Stomach (tissue), 9 donors: ENCODE measurements around the gene TPST2. TPM values are rescaled to one million over a fixed set of nuclear protein-coding genes. Genes with fewer than 3 reads are reported as not detected.

Experiments used
- DNase-seq, 2 donors: peaks; one replicate each; pipeline versions ENCODE4 v3.0.0 to v3.0.0-alpha.2; 2013 to 2019
- H3K27ac ChIP-seq, 5 donors: fragments of 200-600 bp in 4 of 5; sonication (generic) in 4 of 5; one replicate each; pipeline ENCODE4 v1.5.1; 2013 to 2019; ENCODE audit warnings: mild to moderate bottlenecking in 1 of 5, moderate library complexity in 1 of 5
- H3K27me3 ChIP-seq, 3 donors: fragments of 200-600 bp; sonication (generic); one replicate each; pipeline ENCODE4 v1.5.1; 2017 to 2019; ENCODE audit warnings: mixed run types in 1 of 3
- H3K36me3 ChIP-seq, 4 donors: fragments of 200-600 bp; sonication (generic); 1 replicate in 3 of 4; 2 replicates in 1 of 4; pipeline ENCODE4 v1.5.1; 2016 to 2019
- H3K4me1 ChIP-seq, 4 donors: fragments of 200-600 bp; sonication (generic); one replicate each; pipeline ENCODE4 v1.5.1; 2016 to 2019
- H3K4me3 ChIP-seq, 4 donors: fragments of 200-600 bp; sonication (generic) in 3 of 4; one replicate each; pipeline ENCODE4 v1.5.1; 2016 to 2019; ENCODE audit warnings: mild to moderate bottlenecking in 1 of 4
- H3K9me3 ChIP-seq, 4 donors: fragments of 200-600 bp; sonication (generic); one replicate each; pipeline ENCODE4 v1.5.1; 2016 to 2019
- EP300 ChIP-seq: sonication (generic); formaldehyde crosslinking; IDR thresholded peaks from one replicate; pipeline ENCODE4 v1.6.1; 2017; ENCODE audit warnings: antibody characterized with exemption
- POLR2A ChIP-seq, 4 donors: fragments of 450-650 bp; IDR thresholded peaks; one replicate each; pipeline ENCODE4 v1.6.1; 2016; ENCODE audit warnings: antibody characterized with exemption in 4 of 4, control low read depth in 2 of 4, mild to moderate bottlenecking in 1 of 4, moderate library complexity in 1 of 4
- POLR2AphosphoS5 ChIP-seq, 3 donors: sonication (generic); formaldehyde crosslinking; IDR thresholded peaks; one replicate each; pipeline ENCODE4 v1.6.1; 2016; ENCODE audit warnings: antibody characterized with exemption in 3 of 3
- WGBS, 5 donors: extraction: QIAGEN DNeasy Blood & Tissue Kit in 3 of 5; methylation state at CpG; one replicate each; pipeline versions ENCODE4 v1.1.5 to v1.1.7; 2013 to 2018; 5-methylcytosine and 5-hydroxymethylcytosine counted together
- intact Hi-C: fragments of 100-400 bp; cut with DNase I; formaldehyde crosslinking; loops from one replicate; pipeline ENCODE4 v1.15.1; 2023; ENCODE audit warnings: low total_unique reads
- polyA plus RNA-seq, 3 donors: library from polyadenylated mRNA; stranded (reverse); fragments of 200-250 nt; gene quantifications; one replicate each; pipeline ENCODE4 v1.2.3, GENCODE V29; 2013
- total RNA-seq, 5 donors: library from RNA; depleted of rRNA; stranded (reverse); fragments of >200 nt; gene quantifications; one replicate each; pipeline versions ENCODE4 v1.1.0 to v1.2.3, GENCODE V29; 2014 to 2016
- TF ChIP-seq, protein P1 (sequence below), 7 experiments: fragments of 450-650 bp in 4 of 7; fragments of 200-600 bp in 3 of 7; sonication (generic) in 3 of 7; IDR thresholded peaks; one replicate each; pipeline ENCODE4 v1.5.1; 2016 to 2019; ENCODE audit warnings: antibody characterized with exemption in 7 of 7, control low read depth in 2 of 7, mild to moderate bottlenecking in 1 of 7
- donor health status: healthy with polysubstance abuse.
- donor health status: Bipolar disorder and iron deficiency.
- donor health status: healthy.

Gene TPST2
- total and polyA plus RNA-seq, 8 donors = 5.3 to 88.3 (median 10.4) TPM

DNA sequence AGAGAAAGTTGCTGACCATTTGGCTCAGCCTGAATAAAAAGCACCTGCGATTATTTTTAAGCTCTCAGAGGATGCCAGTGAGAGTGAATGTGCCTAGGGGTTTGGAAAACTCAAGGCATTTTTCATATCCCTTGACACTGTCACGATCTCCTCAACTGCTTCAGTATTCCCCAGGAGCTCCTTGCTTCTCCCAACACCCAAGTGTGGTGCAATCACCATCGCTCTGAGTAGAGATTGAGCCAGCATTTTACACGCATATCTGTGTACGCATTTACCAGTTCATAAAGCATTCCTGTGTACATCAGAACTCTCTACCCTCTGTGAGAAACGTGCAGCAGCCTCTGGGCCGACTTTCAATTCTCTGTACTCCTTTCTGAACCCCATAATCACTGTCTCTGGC, 104.9 kb downstream of the TPST2 start:
- 36 to 51% (median 46%) methylated on average over 7 of the region's 7 CpGs for WGBS, 5 donors
- no peaks in the 10 kb centered on the region for H3K27me3 ChIP-seq
- TF ChIP-seq, protein P1, sequence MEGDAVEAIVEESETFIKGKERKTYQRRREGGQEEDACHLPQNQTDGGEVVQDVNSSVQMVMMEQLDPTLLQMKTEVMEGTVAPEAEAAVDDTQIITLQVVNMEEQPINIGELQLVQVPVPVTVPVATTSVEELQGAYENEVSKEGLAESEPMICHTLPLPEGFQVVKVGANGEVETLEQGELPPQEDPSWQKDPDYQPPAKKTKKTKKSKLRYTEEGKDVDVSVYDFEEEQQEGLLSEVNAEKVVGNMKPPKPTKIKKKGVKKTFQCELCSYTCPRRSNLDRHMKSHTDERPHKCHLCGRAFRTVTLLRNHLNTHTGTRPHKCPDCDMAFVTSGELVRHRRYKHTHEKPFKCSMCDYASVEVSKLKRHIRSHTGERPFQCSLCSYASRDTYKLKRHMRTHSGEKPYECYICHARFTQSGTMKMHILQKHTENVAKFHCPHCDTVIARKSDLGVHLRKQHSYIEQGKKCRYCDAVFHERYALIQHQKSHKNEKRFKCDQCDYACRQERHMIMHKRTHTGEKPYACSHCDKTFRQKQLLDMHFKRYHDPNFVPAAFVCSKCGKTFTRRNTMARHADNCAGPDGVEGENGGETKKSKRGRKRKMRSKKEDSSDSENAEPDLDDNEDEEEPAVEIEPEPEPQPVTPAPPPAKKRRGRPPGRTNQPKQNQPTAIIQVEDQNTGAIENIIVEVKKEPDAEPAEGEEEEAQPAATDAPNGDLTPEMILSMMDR (IDR thresholded peaks at IDR 0.05) = no peak
- TF ChIP-seq EP300 (no peak), POLR2AphosphoS5 (IDR thresholded peaks at IDR 0.05) (no peak), POLR2A (IDR thresholded peaks at IDR 0.05) (no peak)
- H3K4me3 ChIP-seq = peak overlapping the region in 2 of 4 donors; percentile 85
- no peaks in the 10 kb centered on the region for H3K9me3 ChIP-seq
- DNase-seq = no peak
- H3K27ac ChIP-seq = peak overlapping the region in 3 of 5 donors; percentile 93 to 99 (median 97)
- H3K4me1 ChIP-seq = peaks cover 40 to 59% (median 55%) of the 10 kb centered on the region in 4 donors
- H3K36me3 ChIP-seq = peaks cover 4 to 43% (median 37%) of the 10 kb centered on the region in 4 donors
- intact Hi-C loops = no loop called here

- TF ChIP-seq EP300 (no peak), POLR2A (IDR thresholded peaks at IDR 0.05) (no peak), POLR2AphosphoS5 (IDR thresholded peaks at IDR 0.05) (no peak)
- TF ChIP-seq, protein P1 (IDR thresholded peaks at IDR 0.05) = no peak
- 2 to 4% (median 3%) methylated on average over 6 of the region's 6 CpGs for WGBS, 5 donors
- H3K27ac ChIP-seq = peak overlapping the region in 4 of 5 donors; percentile 93 to 99 (median 96)
- intact Hi-C loops = no loop called here
- peak overlapping the region; percentile 85 to 97 (median 90) for H3K4me3 ChIP-seq
- H3K9me3 ChIP-seq = no peaks in the 10 kb centered on the region
- no peaks in the 10 kb centered on the region for H3K27me3 ChIP-seq
- DNase-seq = peak in 1 of 2 donors; percentile 48
- peaks cover 47 to 63% (median 61%) of the 10 kb centered on the region in 4 donors for H3K4me1 ChIP-seq
- H3K36me3 ChIP-seq = peaks cover 0 to 37% (median 30%) of the 10 kb centered on the region in 4 donors
Measured at GRCh38 chr22:26484360-26484706, 105.6 kb downstream of the TPST2 start.

DNA sequence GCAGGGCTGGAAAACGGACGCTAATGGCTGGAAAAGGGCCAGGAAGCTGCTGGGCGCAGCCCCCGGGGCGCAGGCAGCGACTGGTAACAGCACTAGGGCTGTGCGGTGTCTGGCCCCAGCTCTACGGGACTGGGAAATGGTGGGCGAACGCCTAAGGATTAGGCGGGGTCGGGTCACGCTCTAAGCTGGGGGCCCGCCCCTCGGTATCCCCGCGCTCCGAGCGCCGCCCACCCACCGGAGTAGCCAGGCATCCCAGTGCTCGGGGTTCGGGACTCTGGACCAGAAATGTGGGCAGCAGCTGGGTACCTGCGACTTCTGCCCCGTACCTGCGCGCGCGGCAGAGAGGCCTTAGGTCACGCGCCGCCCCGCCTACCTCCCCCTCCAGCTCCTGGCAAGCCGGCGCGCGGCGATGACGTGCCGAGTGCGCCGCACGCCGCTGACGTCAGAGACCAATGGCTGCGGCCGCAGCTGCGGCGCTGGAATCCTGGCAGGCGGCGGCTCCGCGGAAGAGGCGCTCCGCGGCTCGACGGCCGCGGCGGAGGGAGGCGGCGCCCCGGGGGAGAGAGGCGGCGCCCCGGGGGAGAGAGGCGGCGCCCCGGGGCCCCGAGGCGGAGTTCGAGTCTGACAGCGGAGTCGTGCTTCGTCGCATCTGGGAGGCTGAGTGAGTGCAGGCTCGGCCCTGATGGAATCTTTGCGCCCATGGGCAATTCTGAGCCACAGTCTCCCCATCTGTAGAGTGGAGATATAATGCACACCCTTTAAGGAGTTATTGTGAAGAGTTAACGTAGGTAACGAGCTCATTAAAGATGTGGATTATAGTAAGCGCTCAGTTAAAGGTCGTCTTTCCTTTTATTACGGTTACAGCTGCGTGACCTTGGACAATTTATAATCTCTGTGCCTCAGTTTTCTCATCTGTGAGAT, 106.2 kb downstream of the TPST2 start, which contains the start of the genes HPS4 and SRRD:
TSS of gene HPS4 (minus strand) at position 345 of the 921 bp plus-strand sequence. CDS start 2,021 bp downstream, outside the sequence.
TSS of gene SRRD (plus strand) at position 439 of the 921 bp plus-strand sequence. CDS start at position 453, 14 bp downstream.
- H3K4me1 ChIP-seq = peaks cover 51 to 69% (median 66%) of the 10 kb centered on the region in 4 donors
- WGBS, 5 donors = 0 to 2% (median 1%) methylated on average over 13 to 85 of the region's 85 CpGs

DNA sequence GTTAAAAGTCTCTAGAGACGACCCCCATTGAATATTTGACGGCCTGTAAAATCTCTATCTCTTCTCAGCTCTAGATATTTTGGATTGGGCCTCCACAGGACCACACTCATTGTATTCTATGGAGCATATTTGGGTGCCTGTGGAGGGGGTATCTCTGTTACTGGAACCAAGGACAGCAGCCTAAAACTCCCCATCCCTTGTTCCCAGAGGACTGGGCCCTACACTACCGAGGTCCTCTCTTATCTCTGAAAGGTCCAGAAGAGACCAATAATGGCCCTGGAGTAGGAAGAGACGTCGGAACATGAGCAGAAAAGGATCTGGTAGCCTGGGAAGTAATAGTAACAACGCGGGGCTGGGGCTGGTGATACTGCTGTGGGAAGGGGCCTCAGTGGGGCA, 106.9 kb downstream of the TPST2 start:
- intact Hi-C loops = no loop called here
- TF ChIP-seq POLR2AphosphoS5 (IDR thresholded peaks at IDR 0.05) (no peak), POLR2A (IDR thresholded peaks at IDR 0.05) (no peak), EP300 (no peak)
- TF ChIP-seq, protein P1 (IDR thresholded peaks at IDR 0.05) = no peak
- H3K27ac ChIP-seq = peak overlapping the region; percentile 89 to 99 (median 95)
- WGBS, 5 donors = 3 to 11% (median 5%) methylated on average over 7 of the region's 7 CpGs
- no peaks in the 10 kb centered on the region for H3K9me3 ChIP-seq
- H3K4me1 ChIP-seq = peaks cover 51 to 76% (median 66%) of the 10 kb centered on the region in 4 donors
- H3K36me3 ChIP-seq = peaks cover 0 to 31% (median 22%) of the 10 kb centered on the region in 4 donors
- H3K4me3 ChIP-seq = peak overlapping the region; percentile 85 to 97 (median 90)
- DNase-seq = no peak
- no peaks in the 10 kb centered on the region for H3K27me3 ChIP-seq

More for the DNA sequence above, 106.2 kb downstream of the TPST2 start, which contains the start of the genes HPS4 and SRRD:
- H3K9me3 ChIP-seq = no peaks in the 10 kb centered on the region
- DNase-seq = peak; percentile 93 to 97
- peak within 1 kb of the TSS; percentile 85 to 97 (median 90) for H3K4me3 ChIP-seq
- H3K36me3 ChIP-seq = peaks cover 0 to 32% (median 24%) of the 10 kb centered on the region in 4 donors
- H3K27ac ChIP-seq = peak within 1 kb of the TSS; percentile 89 to 99 (median 95)
- intact Hi-C loops = no loop called here
- no peaks in the 10 kb centered on the region for H3K27me3 ChIP-seq
- peak; percentile 96 to 98 (median 97) for TF ChIP-seq POLR2AphosphoS5 (IDR thresholded peaks at IDR 0.05)
- TF ChIP-seq EP300 = no peak
- TF ChIP-seq, protein P1 (IDR thresholded peaks at IDR 0.05) = no peak
- peak in 1 of 4 donors; percentile 70 for TF ChIP-seq POLR2A (IDR thresholded peaks at IDR 0.05)
